Peyer's patch (tissue), 4 donors: Measurements from ENCODE around the gene COBL.

Experiments used
- POLR2A ChIP-seq, 2 donors: fragments of 450-650 bp; IDR thresholded peaks; one replicate each; pipeline ENCODE4 v1.5.1; 2017; ENCODE audit warnings: antibody characterized with exemption in 2 of 2, mild to moderate bottlenecking in 2 of 2, moderate library complexity in 2 of 2
- TF ChIP-seq, protein P1 (sequence below), 6 experiments: fragments of 450-650 bp in 4 of 6; fragments of 200-600 bp in 2 of 6; sonication (generic) in 1 of 6; IDR thresholded peaks; one replicate each; pipeline ENCODE4 v1.5.1; 2017 to 2019; ENCODE audit warnings: antibody characterized with exemption in 6 of 6, mild to moderate bottlenecking in 3 of 6, moderate library complexity in 1 of 6

DNA sequence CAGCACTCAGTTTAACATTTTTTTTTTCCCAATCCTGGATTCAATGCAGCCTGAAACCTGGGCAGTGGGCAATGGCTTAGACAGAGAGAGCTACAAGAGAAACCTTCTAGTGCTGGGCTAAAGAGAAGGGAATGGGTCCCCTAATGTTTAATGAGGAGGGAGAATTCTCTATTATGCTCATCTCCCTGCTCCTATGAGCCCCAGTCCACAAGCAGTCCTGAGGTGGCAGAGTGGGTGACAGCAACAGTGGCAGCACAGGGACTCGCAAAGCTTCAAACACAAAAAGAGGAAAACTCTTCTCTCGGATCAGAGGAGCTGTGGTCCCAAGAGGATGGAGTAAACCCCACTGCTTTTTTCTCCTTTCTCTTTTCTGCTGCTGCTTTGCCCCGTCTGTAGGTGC is 36.5 kb downstream of the COBL start:
- TF ChIP-seq, protein P1, sequence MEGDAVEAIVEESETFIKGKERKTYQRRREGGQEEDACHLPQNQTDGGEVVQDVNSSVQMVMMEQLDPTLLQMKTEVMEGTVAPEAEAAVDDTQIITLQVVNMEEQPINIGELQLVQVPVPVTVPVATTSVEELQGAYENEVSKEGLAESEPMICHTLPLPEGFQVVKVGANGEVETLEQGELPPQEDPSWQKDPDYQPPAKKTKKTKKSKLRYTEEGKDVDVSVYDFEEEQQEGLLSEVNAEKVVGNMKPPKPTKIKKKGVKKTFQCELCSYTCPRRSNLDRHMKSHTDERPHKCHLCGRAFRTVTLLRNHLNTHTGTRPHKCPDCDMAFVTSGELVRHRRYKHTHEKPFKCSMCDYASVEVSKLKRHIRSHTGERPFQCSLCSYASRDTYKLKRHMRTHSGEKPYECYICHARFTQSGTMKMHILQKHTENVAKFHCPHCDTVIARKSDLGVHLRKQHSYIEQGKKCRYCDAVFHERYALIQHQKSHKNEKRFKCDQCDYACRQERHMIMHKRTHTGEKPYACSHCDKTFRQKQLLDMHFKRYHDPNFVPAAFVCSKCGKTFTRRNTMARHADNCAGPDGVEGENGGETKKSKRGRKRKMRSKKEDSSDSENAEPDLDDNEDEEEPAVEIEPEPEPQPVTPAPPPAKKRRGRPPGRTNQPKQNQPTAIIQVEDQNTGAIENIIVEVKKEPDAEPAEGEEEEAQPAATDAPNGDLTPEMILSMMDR (IDR thresholded peaks at IDR 0.05) = no peak
- no peak for TF ChIP-seq POLR2A (IDR thresholded peaks at IDR 0.05)
